Effector CD4-positive, alpha-beta T cell (primary cell): Measurements from ENCODE around the gene ELOVL6.
"Not testable (repeated sequence)": the region's sequence is repeated elsewhere in the genome, so short reads cannot be mapped to it uniquely, and the experiment has no call there.

Experiments used
- DNase-seq: peaks from one replicate; pipeline ENCODE4 v3.0.0-alpha.2; 2020
- total RNA-seq: gene quantifications from one replicate; lab custom pipeline; 2026; lab: John Stamatoyannopoulos, UW

ELOVL6 gene, protein sequence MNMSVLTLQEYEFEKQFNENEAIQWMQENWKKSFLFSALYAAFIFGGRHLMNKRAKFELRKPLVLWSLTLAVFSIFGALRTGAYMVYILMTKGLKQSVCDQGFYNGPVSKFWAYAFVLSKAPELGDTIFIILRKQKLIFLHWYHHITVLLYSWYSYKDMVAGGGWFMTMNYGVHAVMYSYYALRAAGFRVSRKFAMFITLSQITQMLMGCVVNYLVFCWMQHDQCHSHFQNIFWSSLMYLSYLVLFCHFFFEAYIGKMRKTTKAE
- 1.3 reads per million for total RNA-seq

DNA sequence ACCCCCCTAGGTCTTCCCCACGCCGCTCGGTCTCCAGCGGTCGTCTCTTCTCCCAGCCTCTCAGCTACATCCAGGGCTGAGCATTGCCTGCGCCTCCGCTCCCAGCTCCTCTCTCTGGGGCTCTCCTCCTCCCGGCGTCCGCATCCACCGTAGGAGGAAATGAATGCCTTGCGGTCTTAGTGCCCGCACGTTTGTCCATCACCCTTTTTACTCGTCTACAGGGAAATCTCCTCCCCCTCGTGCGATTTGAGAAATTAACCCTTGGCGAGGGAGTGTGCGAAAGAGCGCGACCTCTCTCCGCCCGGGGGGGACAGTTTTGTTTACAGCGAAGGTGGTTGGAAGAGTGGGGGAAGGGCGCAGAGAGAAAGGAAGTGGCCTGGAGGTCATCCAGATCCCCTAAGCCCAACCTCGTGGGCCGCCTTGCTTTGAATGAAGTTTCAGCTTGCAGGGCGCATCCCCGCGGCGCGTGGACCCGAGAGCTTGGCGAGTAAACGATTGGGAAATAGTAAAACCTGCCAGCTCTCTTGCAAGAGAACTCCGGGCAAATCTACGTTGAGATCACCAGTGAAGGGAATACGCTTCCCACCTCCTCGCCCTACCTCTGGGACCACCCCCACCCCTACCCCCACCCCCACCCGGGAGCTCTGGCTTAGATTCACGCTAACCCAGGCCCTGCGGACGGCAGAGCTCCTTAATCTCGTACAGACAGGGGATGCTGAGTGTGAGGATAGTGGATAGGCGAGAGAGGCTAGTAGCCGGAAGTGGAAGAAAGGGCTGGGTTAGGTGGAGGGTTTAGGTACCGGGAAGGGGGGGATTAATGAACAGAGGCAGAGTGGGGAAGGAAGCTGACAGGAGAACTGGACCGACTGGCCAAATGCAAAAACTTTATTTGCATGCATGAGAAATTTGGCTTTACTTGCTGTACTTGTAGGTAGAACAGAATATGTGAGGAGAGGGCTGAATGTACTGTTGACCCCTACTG is at the start of gene ELOVL6:
Gene ELOVL6, minus strand, starts transcription at position 181 of the 982 bp plus-strand sequence. CDS start 280 bp downstream, outside the sequence.
- DNase-seq = no peak

DNA sequence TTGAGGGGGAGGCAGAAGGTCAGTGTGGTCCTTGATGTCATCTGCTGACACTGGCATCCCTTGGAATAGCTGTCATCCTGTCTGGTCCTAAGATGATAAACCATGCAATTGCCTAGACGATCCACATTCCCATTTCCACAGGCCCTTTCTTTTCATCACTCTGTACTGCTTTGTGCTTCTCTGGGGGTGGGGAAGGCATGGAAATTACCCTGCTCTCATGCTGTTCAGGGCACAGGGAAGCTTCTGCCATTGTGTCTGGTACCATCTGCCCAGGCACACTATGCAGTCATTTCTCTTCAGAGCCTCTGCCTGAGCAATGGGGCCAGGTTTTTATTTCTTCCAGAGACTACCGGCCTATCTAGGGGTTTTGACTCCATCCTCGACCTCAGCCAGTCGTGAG is 49.7 kb upstream of the ELOVL6 start:
- no peak for DNase-seq

DNA sequence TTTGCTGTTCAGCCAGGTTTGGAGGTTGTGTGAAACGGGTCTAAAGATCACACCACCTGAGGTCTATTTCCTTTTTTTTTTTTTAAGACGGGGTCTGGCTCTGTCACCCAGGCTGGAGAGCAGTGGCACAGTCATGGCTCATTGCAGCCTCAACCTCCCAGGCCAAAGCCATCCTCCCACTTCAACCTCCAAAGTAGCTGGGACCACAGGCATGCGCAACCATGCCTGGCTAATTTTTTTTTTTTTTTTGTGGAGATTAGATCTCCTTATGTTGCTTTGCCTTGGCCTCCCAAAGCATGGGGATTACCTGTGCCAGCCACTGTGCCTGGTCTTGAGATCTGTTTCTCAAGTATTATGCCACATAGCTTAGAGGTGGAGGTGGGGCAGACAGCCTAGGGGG is 49.2 kb upstream of the ELOVL6 start:
- no peak for DNase-seq

DNA sequence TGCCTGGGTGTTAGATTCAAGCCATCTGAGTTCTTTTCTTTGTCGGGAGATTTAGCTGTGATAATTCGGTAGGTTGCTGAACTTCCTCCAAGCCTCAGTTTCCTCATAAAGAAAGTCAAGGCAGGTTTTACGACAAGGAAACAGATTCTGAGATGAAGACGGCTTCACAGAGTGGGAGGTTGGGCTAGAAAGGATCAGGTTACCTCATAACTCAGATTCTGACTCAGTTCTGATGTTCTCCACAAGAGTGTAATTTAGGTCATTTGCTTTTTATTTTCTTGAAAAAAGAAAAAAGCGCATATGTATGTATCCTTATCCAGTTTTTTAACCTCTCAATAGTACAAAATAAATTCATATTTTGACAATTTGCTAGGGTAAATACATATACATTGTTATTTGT is 47.2 kb upstream of the ELOVL6 start:
- DNase-seq = no peak

DNA sequence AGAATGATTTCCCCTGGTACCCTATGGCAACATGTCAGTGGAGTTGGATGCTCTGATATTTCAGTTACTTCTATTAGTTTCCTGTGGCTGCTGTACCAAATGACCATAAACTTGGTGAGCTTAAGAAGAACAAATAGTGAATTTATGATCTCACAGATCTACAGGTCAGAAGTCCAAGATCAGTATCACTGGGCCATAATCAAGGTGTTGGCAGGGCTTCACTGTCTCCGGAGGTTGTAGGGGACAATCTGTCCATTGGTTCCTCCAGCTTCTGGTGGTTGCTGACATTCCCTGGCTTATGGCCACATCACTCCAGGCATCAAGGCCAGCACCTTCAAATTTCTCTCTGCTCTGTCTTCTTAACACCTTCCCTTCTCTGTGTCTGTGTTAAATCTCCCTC is 37.9 kb upstream of the ELOVL6 start:
- DNase-seq = no peak

DNA sequence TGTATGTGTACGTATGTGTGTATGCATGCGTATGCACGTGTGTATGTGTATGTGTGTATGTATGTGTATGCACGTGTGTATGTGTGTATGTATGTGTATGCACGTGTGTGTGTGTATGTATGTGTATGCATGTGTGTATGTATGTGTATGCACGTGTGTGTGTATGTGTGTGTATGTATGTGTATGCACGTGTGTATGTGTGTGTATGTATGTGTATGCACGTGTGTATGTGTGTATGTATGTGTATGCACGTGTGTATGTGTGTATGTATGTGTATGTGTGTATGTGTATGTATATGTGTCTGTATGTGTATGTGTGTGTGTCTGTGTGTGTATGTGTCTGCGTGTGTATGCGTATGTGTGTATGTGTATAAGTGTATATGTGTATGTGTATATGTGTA is 35.2 kb upstream of the ELOVL6 start:
- DNase-seq = not testable (repeated sequence)

DNA sequence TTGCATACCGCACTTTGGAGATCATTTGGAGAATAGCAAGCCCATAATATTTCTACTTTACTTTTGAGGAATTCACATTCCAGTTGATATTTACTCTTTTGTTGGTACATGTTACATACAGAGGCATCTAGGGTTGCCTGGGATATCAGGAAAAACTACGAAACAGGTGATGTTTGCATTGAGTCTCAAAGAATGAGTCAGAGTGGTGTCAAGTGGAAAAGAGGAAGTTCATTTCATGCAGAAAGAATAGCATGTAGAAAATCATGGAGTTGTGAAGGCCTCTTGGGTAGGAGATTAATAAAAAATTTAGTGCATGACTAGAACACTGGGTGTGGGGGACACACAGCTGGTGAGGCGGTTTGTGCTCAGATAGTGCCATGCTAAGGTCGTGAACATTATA is 33.5 kb upstream of the ELOVL6 start:
- DNase-seq = no peak

DNA sequence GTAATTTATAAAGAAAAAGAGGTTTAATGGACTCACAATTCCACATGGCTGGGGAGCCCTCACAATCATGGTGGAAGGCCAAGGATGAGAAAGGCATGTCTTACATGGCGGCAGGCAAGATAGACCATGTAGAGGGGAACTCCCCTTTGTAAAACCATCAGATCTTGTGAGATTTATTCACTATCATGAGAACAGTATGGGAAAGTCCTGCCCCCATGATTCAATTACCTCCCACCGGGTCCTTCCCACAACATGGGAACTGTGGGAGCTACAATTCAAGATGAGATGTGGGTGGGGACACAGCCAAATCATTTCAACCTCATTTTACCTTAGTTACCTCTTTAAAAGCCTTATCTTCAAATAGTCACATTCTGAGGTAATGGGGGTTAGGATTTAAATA is 30.9 kb upstream of the ELOVL6 start:
- no peak for DNase-seq

DNA sequence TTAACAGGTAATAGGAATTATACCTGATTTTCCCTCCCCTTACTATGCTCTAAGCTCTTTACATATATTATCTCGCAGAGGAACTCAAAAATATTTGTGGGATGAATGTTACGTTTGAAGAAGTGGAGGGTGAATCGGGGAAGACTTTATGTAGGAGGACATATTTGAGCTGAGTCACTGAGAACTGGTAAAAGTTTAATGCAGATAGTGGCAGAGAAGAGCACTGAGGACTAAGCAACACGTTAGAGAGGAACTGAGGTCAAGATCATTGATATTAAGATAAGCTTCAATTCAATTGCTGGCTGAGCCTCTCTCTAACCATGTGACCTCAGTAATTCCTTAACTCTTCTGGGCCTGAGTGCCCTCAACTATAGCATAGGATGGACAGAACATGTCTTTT is 26.4 kb upstream of the ELOVL6 start:
- DNase-seq = no peak

DNA sequence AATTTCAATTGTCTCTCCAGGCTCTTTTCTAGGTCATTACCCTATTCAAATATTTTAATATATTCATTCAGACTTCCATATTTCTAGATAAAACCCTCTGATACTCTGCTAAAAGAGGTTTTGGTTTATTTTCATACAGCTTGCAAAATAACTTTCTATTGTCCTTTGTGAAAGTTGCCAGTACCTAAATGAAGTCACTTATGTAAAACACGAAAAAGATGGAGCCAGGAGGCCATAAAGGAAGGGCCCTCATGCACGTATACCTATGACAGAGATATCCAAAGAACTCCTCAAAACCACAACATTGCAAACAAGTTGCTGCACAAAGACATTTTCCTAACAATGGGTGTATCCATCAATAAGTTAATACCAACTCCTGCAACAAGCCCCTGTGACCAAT is 25.7 kb upstream of the ELOVL6 start:
- DNase-seq = no peak

DNA sequence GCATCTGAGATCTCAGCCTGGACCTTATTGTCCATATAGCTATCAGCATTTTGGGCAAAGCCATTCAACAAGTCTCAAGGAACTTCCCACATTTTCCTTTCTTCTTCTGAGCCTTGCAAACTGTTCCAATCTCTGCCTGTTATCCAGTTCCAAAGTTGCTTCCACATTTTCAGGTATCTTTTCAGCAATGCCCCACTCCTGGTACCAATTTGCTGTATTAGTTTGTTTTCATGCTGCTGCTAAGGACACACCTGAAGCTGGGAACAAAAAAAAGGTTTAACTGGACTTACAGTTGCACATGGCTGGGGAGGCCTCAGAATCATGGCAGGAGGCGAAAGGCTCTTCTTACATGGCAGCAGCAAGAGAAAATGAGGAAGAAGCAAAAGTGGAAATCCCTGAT is 20.5 kb upstream of the ELOVL6 start:
- DNase-seq = not testable (repeated sequence)

DNA sequence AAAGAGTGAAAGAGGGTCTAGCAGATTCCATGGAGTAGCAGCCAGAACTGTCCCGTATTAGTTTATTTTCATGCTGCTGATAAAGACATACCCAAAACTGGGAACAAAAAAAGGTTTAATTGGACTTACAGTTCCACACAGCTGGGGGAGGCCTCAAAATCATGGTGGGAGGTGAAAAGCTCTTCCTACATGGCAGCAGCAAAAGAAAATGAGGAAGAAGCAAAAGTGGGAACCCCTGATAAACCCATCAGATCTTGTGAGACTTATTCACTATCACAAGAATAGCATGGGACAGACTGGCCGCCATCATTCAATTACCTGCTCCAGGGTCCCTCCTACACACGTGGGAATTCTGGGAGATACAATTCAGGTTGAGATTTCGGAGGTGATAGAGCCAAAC is 18.8 kb upstream of the ELOVL6 start:
- DNase-seq = not testable (repeated sequence)

DNA sequence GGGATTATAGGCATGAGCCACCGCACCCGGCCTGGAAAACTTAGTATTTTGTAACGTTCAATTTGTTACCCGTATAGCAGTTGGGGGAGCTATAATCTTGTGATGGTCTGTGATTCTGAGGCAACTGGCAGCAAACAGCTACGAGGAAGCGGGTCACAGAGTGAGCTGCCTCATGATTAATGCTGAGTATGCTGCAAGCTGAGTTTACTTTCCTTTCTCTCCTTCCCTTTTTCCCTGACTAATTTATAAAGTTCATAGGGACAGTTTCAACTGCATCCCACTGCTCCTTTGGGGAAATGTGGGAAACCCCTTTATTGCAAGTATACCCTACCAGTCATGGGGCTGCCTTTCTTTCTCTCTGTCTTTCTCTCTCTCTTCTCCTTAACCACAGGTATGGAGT is 17.7 kb upstream of the ELOVL6 start:
- no peak for DNase-seq

DNA sequence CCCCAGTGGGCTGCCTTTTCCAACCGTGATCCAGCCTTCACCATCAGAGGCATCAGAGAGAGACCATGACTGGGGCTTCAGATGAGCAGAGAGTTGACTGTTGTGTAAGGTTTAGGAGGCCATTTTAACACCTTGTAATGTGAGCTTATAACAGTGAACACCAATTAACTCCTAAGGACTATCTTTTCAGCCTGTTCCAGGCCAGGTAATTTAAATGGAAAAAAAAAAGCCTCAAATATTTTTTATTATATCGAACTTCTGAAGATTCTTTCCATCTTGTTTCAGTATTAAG is 13.3 kb upstream of the ELOVL6 start:
- DNase-seq = no peak

DNA sequence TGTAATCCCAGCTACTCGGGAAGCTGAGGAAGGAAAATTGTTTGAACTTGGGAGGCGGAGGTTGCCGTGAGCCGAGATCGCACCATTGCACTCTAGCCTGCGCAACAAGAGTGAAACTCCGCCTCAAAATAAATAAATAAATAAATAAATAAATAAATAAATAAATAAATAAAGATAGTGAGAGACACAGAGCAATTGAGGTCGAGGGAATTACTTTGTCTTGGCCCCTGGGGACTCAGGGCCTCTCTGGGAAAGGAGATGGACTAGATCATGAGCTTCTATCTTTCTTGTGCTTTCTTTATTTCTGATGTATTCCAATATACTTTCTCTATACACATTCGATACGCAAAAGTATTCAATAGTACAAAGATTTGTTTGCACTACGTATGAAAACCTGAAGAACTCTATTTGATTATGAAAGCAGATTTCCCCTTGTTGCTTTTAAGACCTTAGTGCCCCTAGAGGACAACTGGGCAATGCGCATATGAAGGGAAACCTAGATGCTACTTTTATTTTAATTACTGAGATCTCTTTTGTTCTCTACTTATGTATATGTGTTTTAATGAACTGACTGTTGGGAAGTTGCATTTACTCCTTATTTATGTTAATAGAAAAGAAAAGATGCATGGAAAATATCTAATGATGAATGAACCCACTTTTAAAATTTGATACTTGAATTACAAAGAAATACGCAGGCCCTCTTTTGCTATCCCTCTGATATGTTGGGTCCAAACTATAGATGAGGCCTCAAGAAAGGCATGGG is 12.8 kb upstream of the ELOVL6 start:
- DNase-seq = no peak

DNA sequence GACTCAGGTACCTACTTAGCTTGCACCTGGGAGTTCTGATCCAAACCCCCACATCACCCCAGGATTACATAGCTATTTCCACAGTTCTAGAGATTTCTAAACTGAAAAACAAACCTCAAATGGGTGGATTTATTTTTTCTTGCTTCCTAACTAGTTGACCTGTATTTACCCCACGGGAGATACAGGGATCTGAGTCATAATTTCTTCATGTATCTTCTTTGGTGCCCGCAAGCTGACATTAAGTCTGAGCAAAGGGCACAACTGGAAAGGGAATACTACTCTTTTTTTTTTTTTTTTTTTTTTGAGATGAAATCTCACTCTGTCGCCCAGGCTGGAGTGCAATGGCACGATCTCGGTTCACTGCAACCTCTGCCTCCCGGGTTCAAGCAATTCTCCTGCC is 10.0 kb upstream of the ELOVL6 start:
- no peak for DNase-seq

DNA sequence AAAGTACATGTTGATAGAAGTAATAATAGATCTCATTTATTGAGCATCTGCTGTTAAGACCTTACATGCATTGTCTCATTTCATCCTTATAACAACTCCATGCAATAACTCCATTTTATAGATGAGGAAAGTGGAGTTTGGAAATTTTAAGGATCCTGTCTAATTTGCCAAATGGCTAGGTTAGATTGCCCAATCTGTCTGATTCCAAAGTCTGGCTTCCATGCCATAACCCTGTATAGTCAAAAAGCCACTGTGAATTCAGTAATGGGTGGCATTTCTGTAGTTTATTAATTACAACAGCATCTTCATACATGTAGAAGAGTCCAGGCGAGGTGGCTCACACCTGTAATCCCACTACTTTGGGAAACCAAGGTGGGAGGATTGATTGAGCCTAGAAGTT is 8.8 kb upstream of the ELOVL6 start:
- no peak for DNase-seq

DNA sequence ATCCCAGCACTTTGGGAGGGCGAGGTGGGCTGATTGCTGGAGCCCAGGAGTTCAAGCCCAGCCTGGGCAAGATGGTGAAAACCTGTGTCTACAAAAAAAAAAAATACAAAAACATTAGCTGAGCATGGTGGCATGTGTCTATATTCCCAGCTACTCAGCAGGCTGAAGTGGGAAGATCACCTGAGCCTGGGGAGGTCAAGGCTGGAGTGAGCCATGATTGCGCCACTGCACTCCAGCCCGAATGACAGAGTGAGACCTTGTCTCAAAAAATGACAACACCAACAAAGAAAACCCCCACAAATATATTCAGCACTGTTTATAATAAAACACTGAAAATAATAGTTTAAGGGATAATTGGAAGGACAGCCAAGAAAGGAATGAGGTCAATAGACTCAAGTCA is 3.6 kb upstream of the ELOVL6 start:
- DNase-seq = no peak

DNA sequence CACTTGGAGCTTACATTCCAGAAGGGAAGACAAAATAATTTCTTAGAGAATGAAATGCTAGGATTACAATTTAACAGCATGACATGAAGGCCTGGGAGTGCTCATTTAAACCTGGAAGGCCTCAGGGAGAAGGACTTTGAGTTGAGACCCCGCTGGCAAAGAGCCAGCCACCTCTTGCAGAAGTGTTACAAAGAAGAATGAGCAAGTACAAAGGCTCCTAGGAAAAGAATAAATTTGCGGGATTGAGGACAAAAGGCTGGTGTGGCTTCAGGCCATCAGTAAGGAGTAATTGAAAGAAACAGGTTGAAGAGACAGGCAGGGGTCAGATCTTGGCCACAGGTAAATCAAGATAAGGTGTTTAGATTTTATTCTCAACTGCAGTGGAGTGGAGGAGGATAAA is 3.1 kb upstream of the ELOVL6 start:
- DNase-seq = no peak

DNA sequence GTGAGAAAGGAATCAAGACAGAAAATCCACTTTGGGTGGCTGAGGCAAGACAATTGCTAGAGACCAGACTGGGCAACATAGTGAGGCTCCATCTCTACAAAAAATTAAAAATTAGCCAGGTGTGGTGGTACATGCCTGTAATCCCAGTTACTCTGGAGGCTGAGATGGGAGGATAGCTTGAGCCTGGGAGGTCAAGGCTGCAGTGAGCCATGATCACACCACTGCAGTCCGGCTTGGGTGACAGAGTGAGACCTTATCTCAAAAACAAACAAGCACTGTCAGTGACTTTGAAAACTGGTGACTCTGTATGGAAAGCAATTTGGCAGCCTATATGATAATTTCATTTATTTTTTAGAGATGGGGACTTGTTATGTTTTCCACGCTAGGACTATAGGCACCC is 2.3 kb upstream of the ELOVL6 start:
- no peak for DNase-seq

DNA sequence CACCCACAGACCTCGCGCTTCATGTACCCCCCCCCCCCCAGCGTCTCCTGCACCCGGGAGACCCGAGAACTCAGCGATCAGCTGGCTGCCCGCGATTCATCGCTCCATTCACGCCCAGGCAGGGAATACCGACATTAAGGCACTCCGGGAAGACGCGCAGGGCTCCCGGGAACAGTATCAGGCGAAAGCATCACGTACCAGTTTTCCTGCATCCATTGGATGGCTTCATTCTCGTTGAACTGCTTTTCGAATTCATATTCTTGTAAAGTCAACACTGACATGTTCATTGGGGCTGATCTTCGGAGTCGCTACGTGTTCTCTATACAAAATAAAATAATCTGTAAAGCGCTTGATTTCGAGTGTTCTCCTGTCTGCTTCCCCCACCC is 373 bp downstream of the ELOVL6 start:
- DNase-seq = no peak

DNA sequence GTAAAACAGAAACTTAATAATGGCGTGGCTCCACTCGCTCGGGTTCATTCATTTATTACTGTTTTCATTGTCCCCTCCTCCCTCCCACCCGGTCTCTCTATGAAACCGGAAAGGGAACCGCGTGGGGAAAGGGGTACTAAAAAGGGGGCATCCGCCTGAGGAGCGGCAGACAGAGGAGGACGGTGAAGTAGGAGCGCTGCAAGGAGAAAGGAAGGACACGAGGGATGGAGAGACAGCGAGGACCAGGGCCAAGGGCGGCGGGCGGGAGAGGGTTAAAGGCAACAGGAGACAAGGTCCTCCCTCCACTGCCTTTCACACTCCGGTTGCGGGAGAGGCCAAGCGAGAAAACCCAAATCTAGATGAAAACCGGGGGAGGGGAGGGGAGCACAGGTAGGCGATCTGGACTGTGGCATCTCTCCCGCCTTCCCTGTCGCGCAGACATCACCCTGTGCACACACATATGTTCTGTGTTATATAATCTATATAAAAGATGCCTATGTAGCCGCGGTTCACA is 829 bp downstream of the ELOVL6 start:
- peak; percentile 7 for DNase-seq

DNA sequence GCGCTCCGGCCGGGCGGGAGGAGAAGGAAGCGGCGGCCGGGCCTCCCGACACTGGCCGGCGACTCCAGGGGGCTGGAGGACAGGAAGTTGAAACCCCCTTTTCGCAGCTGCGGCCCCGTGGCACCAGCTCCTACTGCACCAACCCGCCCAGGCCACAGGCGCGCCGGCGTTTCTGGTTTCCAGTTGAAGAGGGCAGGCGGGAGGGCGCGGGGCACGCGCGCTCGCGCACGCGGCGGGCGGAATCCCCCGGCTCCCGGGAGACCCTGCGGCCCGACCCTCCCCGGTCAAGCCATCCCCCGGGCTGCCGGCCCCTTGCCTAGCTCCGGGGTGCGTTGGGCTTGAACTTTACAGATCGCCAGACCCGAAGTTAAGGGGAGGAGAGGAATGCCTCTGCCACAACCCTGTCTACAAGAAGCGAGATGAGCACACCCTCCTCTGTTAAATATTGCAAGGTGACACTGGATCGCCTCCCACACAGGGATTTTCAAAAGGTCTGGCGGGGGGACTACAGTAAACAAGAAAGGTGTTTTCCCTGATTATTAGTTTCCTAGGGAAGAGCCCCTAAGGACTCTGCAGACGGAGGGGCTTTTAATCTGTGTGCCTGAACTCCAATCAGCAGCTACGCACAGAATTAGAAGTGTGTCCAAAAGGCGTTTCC is 1.4 kb downstream of the ELOVL6 start:
- peak; percentile 40 for DNase-seq
